ENCODE results near the gene VAV2.

The VAV2 gene

DNA sequence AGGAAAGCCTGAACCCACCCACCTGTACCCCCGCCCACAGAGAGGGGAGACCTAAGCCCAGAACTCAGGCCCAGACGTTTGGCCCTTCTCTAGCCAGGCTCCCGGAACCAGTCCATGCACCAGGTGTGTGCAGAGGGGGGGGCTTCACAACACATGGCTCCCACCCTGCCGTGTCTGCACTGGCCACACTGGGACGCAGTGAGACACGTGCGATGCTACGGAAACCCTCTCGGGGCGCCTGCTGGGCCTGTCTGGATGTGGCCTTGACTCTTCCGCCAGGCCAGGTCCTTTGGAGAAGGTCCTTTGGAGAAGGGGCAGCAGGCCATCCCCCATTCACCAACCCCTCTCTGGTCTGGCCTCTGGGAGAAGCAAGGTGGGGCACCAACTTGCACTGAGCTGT, 195.6 kb downstream of the VAV2 start:
- no peak for DNase-seq (ENCODE audit: low read depth in 2 of 2)

DNA sequence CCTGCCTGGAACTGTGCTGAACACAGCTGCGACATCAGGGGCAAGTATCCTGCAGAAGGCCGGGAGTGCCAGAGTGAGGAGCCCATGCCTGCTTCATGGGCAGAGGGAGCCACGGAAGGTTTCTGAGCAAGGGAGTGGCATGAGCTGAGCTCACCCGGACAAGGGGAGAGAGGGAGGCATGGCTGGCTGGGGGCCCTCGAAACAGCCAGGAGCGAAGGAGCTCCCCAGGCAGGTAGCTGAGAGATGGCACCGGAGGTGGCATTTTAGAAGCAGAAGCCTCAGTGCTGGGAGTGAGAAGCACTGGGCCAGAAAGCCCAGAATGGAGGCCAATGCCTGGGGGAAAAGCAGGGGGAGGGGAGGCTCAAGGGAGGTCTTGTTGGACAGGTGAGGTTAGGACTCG, 197.1 kb downstream of the VAV2 start:
- no peak for DNase-seq (ENCODE audit: low read depth in 2 of 2)

DNA sequence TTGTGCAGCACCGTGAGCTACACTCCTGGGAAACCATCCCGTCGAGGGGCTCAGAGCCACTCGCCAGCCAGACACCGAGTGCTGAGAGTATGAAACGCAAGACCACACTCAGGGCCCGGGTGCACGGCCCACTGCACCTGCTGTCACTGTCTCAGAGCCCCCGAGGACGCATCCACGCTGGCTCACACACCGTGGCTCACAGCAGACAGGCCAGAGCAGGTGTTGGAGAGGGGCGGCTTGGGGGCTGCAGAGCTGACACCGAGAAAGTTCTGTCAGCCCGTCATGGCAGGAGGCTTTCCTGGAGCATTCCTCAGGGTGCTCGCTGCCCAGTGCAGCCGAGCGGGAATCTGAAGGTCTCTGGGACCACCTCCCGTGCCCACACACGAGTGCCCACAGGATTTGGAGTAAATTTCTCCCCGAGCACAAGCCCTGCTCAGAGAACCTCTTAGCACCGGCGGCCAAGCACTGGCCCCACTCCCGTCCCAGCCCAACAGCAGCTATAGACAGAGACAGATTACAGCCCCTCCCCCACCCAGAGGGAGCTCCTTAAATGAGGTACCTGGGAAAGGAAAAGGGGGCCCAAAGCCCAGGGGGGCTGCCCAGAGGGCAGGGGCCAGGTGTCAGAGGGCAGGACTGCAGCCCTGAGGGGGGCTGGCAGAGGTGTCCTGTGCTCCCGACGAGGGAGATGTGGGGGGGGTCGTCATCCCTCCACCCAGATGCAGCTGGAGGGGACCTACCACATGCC, 197.9 kb downstream of the VAV2 start:
- no peak for DNase-seq (ENCODE audit: low read depth in 2 of 2)

DNA sequence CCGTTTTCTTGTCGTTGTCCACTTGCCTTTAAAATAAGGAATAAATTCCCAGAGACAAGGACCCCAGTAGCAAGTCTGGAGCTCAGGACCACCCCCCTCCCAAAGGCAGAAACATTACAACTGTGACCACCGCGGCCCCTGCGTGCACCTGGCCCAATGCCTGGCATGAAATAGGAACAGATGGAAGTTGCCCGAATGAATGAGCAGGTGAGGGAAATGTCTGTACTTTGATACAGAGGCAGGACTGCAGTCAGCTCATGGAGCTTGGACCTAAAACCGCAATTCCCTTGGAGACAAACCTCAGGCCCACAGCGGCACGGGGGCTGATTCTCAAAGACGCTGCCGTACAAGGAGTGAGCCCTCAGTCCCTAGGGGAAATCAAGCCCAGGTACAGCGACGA, 198.7 kb downstream of the VAV2 start:
- no peak for DNase-seq (ENCODE audit: low read depth in 2 of 2)

DNA sequence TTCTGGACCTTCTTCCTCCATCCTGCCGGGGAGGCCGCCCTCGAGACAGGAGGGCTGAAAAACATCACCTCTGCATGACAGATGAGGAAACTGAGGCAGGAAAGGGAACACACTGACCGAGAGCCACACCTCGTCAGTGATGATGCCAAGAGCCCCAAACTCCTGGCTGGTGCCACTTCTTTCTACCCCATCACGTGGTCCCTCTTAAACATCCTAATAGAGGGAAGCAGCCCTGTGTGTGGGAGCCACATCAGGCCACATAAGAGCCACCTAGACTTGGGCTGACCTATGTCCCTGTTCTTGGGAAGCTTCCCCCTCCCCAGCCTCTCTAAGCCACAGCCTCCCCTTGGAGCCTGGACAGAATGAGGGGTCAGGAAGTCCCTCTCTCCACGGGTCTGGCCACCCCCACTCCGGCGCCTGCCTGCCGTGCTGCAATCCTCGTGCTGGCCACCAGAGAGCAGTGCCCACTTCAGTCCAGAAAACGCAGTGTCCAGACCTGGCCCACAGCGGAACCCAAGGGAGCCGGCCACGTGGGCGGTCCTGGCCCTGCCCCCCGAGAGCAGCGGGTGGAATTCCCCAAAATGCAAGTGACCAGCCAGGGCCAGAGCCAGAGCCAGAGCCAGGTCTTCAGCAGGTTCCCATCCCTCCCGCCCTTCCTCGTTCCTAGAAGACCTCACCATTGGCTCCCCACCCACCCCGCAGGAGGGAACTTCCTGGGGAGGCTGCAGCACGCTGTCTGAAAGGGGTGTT, 199.2 kb downstream of the VAV2 start:
- DNase-seq (ENCODE audit: low read depth in 2 of 2), result peak; percentile 29 to 39

DNA sequence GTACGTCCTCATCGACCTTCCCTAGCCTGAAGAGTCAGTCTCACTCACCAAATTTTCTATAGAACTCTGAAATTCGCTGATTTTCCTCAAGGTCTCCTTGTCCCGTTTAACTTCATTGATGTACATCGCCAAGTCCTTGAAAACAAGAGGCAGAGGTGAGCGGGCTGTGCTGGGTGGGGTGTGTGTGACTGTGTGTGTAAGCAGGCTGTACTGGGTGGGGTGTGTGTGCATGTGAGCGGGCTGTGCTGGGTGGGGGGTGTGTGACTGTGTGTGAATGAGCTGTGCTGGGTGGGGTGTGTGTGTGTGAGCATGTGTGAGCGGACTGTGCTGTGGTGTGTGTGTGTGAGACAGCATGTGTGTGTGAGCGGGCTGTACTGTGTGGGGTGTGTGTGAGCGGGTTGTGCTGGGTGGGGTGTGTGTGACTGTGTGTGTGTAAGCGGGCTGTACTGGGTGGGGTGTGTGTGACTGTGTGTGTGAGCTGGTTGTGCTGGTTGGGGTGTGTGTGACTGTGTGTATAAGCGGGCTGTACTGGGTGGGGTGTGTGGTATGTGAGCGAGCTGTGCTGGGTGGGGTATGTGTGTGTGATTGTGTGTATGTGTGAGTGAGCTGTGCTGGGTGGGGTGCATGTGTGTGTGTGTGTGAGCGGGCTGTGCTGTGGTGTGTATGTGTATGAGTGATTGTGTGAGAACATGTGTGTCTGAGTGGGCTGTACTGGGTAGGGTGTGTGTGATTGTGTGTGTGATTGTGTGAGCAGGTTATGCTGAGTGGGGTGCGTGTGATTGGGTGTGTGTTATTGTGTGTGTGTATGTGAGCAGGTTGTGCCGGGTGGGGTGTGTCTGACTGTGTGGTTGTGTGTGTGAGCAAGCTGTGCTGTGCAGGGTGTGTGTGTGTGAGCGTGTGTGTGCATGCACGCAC, 200.1 kb downstream of the VAV2 start:
- no peak for DNase-seq (ENCODE audit: low read depth in 2 of 2)

DNA sequence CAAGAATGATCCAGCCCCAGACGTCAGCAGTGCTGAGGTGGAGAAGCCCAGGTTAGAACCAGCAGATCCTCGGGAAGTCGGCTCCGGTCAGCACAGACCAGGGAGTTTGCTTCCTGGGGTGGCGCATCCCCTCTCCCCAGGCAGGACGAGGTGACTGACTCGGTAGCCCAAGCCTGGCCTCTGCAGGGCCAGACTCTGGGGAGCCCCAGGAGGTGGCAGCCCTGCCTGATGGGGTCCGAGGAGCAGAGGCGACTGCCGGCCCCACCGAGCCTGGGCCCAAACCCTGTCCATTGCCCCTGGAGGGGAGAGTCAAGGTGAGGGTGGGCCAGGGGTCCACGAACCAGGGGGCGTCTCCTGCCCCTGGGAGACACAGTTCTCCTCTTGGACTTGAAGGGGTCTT, 201.1 kb downstream of the VAV2 start:
- no peak for DNase-seq (ENCODE audit: low read depth in 2 of 2)

DNA sequence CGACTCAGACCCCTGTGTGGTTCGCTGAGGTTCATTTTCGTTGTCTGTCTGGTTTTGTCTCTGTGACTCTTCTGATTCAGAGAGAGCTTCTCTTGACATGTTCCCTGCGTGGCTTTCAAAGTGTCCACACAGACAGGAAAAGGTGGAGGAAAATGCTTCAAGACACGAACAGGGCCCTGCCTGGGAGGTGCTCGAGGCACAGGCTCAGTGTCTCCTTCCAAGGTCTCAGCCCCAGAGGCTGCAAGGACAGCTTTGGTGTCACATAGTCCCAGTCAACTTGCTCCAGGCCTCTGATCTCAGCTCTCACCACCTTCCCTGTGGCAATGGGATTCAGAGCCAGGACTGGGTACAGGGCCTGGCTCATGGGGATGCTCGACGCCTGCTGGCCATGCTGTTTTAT, 202.3 kb downstream of the VAV2 start:
- no peak for DNase-seq (ENCODE audit: low read depth in 2 of 2)

DNA sequence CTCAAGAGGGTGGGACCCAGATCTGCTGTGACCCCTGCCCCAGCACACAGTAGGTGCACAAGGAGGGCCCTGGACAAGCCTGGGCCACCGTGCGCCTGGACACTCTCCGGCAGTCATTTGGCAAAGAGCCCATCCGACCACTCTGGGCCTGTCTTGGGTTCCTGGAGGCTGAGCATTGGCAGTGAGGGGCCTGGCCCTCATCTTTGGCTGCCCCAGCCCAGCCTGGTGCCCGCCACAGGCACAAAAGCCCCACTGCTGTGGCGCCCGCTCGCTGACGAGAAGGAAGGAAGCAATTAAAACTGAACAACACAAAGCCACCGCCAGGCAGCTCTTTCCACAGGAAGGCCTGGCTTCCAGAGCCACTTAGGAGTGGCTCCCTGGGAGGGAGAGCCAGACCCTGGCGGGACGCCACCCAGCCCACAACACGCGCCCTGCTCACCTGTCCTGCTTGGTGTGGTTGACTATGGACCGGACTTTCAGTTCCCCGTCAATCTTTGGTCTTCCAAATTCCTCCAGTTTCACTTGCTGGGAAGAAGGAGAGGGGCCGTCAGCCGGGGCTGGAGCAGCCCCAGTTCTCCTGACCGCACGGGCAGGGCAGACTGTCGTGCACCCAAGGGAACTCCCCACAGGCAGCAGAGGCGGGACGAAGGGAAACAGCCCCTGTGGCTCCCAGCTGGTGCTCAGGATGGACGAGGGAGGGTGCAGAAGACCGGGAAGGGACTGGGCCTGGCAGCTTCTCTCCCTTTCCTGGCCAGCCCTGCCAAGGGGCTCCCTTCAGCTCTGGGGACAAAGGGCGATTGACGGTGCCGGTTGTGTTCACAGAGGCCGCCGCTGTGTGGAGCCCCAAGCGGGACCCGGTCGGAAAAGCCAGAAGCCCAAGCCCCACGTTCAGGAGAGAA, 203.1 kb downstream of the VAV2 start:
- no peak for DNase-seq (ENCODE audit: low read depth in 2 of 2)

DNA sequence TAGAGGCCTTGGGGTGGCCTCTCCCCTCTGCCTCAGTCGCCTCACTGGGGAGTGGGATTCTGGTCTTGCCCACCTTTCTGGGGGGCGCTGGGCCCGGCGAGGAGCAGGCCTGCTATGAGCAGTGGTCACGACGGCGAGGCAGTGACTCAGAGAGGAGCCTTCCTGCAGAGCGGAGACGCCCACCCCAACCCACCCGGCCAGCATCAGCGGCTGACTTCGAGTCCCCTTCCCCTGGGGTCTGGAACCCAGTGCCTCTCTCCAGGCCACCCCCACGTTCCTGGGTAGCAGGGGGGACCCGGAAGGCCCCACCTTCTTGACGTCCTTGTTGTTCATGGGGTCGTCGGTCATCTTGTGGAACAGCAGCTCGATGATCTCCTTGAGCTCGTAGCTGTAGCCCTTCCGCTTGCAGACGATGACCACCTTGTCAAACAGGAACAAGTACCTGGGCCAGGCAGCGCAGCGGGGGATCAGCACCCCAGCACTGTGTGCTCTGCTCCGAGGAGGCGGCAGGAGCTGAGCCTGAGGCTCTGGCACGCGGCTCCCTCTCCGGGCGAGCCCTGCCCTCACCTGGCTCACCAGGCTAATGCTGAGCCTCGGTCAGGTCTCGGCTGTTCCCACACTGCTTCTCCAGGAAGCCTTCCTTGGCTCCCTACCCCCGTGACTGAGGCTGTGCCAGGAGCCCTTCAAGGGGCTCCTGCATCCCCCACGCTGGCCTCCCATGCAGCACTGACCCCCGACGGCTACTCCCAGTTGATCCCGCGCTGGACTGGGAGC, 203.9 kb downstream of the VAV2 start:
- no peak for DNase-seq (ENCODE audit: low read depth in 2 of 2)

DNA sequence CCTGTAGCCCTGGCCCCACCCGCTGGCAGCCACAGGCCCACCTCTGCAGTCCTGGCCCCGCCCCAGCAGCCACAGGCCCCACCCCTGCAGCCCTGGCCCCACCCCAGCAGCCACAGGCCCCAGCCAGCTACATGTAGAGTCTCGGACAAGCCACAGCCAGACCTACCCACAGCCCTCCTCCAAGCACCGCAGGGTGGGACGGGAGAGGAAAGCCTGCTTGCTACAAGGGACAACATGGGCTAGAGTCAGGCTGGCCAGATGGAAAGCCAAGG, 204.4 kb downstream of the VAV2 start:
- no peak for DNase-seq (ENCODE audit: low read depth in 2 of 2)

DNA sequence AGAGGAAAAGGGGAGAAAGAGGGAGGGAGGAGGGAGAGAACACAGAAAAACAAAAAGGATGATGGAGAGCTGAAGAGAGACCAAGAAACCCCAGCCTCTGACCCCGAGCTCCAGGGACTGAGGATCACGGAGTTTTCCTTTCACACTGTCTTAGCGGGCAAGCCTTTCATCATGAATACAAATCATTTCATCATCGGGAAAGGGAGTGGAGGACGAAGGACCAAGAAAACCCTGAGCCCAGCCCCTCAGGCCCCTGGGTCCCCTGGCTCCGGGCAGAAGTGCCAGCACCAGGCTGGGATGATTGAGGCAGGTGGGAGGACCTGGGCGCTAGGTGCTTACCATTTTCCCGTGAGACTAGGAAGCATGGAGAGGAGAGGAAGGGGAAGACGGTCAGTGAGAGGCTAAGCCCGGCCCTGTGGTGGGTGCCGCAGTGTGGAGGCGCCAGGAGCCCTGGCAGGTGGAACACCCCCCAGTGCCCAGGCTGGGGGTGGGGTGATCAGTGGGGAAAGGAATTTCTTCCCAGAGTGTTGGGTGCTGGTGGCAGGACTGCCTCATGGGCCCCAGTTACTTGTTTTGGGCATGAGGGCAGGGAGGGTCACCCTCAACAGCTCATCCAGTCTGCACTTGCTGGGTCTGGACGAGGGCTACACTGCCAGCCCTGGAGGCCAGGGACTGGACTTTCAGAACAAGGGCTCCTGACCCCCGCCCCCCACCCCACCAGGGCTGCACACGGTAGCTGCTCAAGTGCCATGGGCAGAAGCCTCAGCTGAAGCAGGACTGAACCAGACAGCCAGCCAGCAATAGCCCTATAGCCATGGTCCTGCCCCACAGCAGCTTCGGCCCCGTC, 205.0 kb downstream of the VAV2 start:
- no peak for DNase-seq (ENCODE audit: low read depth in 2 of 2)

DNA sequence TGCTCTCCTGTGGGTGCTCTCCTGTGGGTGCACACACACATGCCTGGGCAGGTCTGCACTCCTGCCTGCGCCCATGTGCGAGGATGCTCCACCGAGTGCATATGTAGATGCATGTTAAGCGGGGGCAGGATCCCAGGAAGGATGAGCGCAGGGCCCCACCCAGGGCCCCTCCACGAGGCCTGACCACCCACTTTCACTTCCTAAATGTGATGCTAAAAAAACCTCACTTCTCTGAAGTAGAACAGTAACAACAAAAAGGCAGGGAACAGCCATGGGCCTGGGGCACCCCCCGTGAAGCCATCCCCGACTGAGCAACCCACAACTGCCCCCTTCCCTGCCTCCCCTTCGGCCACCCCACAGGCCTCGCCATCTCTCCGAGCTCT, 205.8 kb downstream of the VAV2 start:
- no peak for DNase-seq (ENCODE audit: low read depth in 2 of 2)

DNA sequence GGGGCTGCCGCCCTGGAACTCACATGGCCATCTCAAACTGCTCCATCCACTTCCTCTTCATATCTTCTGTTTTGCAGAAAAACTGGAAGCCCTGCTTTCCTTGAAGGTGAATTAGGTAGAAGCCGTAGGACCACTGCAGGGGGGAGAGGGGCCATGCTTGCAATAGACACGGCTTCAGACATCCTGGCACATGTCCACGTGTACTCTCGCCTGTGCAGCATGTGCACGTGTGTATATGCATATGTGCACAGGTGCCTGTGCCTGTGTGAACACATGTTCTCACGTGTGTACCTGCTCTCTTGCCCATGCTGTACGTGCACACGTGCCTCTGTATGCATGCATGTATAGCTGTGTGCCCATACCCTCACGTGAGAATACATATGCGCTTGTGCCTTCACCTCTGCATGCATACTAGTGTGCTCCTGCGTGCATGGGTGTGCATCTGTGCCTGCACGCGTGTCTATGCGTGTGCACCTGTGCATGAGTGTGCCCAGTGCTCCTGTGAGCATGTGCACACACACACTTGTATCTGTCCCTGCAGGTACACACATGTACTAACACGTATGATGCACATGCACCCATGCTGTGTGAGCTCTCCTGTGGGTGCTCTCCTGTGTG, 206.3 kb downstream of the VAV2 start:
- no peak for DNase-seq (ENCODE audit: low read depth in 2 of 2)

DNA sequence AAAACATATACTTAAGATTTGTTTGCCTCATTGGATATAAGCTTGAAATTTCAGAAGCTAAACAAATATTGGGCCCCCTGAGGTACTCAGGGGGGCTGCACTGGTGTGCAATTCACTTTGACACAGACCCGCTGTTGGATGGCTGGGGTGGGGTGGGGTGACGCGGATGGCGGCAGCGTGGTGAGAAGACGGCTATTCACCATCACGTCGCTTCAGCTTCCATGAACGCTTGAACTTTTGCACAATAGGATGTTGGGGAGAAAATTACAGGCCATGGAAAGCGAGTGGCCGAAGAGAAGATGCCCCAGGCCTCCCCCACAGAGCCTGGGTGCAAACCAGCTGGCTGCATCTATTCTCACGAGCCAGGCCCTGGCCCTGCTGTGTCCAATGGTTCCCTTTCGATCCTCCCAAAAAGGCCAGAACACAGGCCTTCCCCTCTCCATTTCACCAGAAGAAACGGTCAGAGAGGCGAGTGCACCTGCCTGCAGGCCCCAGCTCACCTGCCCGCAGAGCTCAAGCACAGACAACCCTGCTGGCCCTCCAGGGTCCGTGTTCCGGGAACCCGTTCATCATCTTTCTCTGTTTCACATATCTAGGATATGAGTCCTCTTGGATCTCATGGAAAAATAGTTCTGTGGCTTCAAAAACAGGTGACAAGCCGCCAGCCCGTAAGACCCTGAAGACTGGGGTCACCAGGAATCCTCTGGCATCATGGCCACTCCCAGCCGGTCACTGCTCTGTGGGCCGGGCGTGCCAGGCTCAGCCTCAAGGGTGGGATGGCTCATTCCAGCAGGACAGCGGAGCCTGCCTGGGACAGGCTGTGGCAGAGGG, 207.2 kb downstream of the VAV2 start:
- DNase-seq (ENCODE audit: low read depth in 2 of 2), result no peak

DNA sequence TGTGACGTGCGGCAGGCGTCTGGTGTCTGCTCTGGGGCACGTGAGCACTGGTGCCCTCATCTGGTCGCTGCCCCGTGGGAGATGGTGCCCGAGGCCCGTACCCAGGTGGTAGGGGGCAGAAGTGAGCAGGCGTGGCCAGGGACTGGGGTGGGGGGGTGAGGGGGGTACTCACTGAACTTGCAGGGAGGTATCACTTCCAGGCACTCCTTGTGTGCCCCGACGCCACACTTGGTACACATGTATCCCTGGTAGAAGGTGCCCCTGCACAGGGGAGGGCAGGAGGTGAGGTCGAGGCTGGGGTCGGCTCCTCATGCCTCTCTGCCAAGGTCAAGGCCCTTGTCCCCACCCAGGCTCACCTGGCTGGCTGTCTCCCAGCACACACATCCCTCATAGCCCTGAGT, 208.8 kb downstream of the VAV2 start:
- no peak for DNase-seq (ENCODE audit: low read depth in 2 of 2)

DNA sequence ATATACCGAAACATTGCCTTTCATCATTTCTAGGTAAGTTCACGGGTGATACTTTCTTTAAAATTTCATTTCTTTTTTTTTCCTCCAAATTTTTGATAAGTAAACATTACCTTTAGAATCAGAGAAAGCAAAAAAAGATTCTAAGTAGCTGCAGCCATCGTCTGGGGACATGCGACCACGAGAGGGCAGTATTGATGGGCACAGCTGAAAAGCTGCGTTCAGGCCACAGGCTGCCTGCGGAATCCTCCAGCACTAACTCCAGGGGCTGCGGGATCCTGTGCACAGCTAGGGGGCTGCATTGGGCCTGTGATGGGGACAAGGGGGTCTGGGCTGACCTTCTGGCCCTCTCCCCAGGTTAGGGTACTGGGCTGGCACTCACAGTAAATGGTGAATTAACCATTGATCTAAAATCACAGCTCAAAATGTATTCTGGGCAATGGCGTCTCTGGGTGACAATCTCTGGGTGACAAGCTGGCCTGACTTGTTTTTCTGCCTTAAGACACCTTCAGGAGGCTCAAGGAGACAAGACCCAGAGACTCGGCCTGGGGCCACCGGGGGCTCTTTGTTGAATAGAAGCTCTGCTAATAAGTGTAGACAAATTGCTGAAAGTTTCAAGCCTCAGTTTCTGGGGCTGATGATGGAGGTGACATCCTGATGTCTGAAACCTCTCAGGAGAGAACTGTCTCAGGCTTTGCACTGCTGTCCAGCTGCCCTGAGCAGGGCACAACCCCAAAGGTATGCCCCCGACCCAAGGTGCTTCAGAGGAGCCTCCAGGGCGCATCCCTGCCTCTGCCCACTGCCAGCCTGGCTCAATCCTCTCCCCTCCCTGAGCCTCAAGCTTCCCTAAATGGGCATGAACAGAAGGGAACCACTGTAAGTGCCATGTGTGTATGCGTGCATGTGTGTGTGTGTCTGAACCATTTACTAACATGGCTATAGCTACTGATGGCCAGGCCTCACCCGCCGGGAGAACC, 209.7 kb downstream of the VAV2 start:
- DNase-seq (ENCODE audit: low read depth in 2 of 2), result peak; percentile 54 to 55

DNA sequence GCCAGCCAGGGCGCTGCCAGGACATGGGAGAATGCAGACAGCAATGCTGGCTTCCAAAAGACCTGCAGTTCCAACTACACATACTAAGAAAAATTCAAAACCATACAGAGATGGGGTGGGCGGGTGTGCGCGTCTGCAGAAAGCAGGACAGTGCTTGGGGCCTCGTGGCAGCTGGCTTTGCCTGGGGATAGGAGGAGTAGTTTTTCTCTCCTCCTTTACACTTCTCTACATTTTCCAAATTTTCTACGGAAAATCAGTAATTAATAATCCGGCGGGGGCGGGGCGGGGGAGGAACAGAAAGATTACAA, 210.3 kb downstream of the VAV2 start:
- DNase-seq (ENCODE audit: low read depth in 2 of 2), result no peak
